Measurements from ENCODE around the gene CCDC8. TPM values are rescaled to one million over a fixed set of nuclear protein-coding genes. Genes with fewer than 3 reads are reported as not detected.
"Not testable (repeated sequence)": the region's sequence is repeated elsewhere in the genome, so short reads cannot be mapped to it uniquely, and the experiment has no call there.

The CCDC8 gene
- total and polyA plus RNA-seq, 4 experiments from 2014 or later: not detected

- POLR2A ChIA-PET (ENCODE audit: partially characterized antibody): no interaction called here
- Histone ChIP-seq H3K4me3 (ENCODE audit: low read length in 2 of 2) (no peak overlapping the region), H3K9me3 (ENCODE audit: control insufficient read depth in 1 of 2, low read length in 2 of 2) (no peaks in the 10 kb centered on the region), H3K27ac (ENCODE audit: low read depth, low read length) (no peak overlapping the region), H3K4me1 (ENCODE audit: insufficient read depth, low read length) (no peaks in the 10 kb centered on the region), H3K27me3 (ENCODE audit: insufficient read depth, low read length) (no peaks in the 10 kb centered on the region), H3K36me3 (ENCODE audit: insufficient read depth, low read length) (no peaks in the 10 kb centered on the region)
- Mint-ChIP-seq H3K27ac (no peak overlapping the region), H3K9me3 (peaks cover 2 to 13% (median 11%) of the 10 kb centered on the region in 8 donors), H3K4me3 (no peak overlapping the region), H3K36me3 (peaks cover 3 to 5% of the 10 kb centered on the region in 2 donors), H3K27me3 (peaks cover 4 to 16% of the 10 kb centered on the region in 2 donors), H3K4me1 (peaks cover 0 to 4% (median 3%) of the 10 kb centered on the region in 4 donors)
- CTCF ChIA-PET (ENCODE audit: partially characterized antibody): no interaction called here
- no peak for DNase-seq
- intact Hi-C loops (cut with micrococcal nuclease): no loop called here
Measured at GRCh38 chr19:46446021-46446420, 32.7 kb upstream of the CCDC8 start.

GRCh38 chr19:46442808-46443450, 29.6 kb upstream of the CCDC8 start:
- CTCF ChIA-PET (ENCODE audit: partially characterized antibody): no interaction called here
- Mint-ChIP-seq H3K27ac (peak overlapping the region in 3 of 7 donors; percentile 51 to 59 (median 54)), H3K27me3 (peaks cover 0 to 9% of the 10 kb centered on the region in 2 donors)

GRCh38 chr19:46441866-46442265, 28.5 kb upstream of the CCDC8 start:
- H3K36me3 ChIP-seq (ENCODE audit: insufficient read depth, low read length): no peaks in the 10 kb centered on the region
- H3K9me3 ChIP-seq (ENCODE audit: control insufficient read depth in 1 of 2, low read length in 2 of 2): no peaks in the 10 kb centered on the region
- Mint-ChIP-seq H3K4me3 (no peak overlapping the region), H3K4me1 (peaks cover 0 to 4% (median 3%) of the 10 kb centered on the region in 4 donors), H3K36me3 (no peaks in the 10 kb centered on the region), H3K27me3 (peaks cover 0 to 6% of the 10 kb centered on the region in 2 donors), H3K27ac (no peak overlapping the region), H3K9me3 (no peaks in the 10 kb centered on the region)
- H3K4me1 ChIP-seq (ENCODE audit: insufficient read depth, low read length): no peaks in the 10 kb centered on the region
- no peaks in the 10 kb centered on the region for H3K27me3 ChIP-seq (ENCODE audit: insufficient read depth, low read length)
- no peak for DNase-seq
- ChIA-PET POLR2A (ENCODE audit: partially characterized antibody) (no interaction called here), CTCF (ENCODE audit: partially characterized antibody) (no interaction called here)
- intact Hi-C loops (cut with micrococcal nuclease): no loop called here
- H3K27ac ChIP-seq (ENCODE audit: low read depth, low read length): no peak overlapping the region
- no peak overlapping the region for H3K4me3 ChIP-seq (ENCODE audit: low read length in 2 of 2)

More at GRCh38 chr19:46442808-46443450, 29.6 kb upstream of the CCDC8 start:
- no peak overlapping the region for H3K4me3 Mint-ChIP-seq
- Histone ChIP-seq H3K27ac (ENCODE audit: low read depth, low read length) (no peak overlapping the region), H3K4me1 (ENCODE audit: insufficient read depth, low read length) (no peaks in the 10 kb centered on the region), H3K36me3 (ENCODE audit: insufficient read depth, low read length) (no peaks in the 10 kb centered on the region), H3K4me3 (ENCODE audit: low read length in 2 of 2) (no peak overlapping the region), H3K27me3 (ENCODE audit: insufficient read depth, low read length) (no peaks in the 10 kb centered on the region), H3K9me3 (ENCODE audit: control insufficient read depth in 1 of 2, low read length in 2 of 2) (no peaks in the 10 kb centered on the region)
- H3K36me3 Mint-ChIP-seq: no peaks in the 10 kb centered on the region
- H3K4me1 Mint-ChIP-seq: peaks cover 0 to 4% (median 3%) of the 10 kb centered on the region in 4 donors
- intact Hi-C loops (cut with micrococcal nuclease): no loop called here
- no peak for DNase-seq
- H3K9me3 Mint-ChIP-seq: no peaks in the 10 kb centered on the region
- POLR2A ChIA-PET (ENCODE audit: partially characterized antibody): no interaction called here

- H3K36me3 Mint-ChIP-seq; H3K27ac Mint-ChIP-seq; DNase-seq; H3K9me3 ChIP-seq (ENCODE audit: control insufficient read depth in 1 of 2, low read length in 2 of 2); H3K4me3 Mint-ChIP-seq; CTCF ChIA-PET (ENCODE audit: partially characterized antibody); POLR2A ChIA-PET (ENCODE audit: partially characterized antibody); H3K27ac ChIP-seq (ENCODE audit: low read depth, low read length); H3K4me1 ChIP-seq (ENCODE audit: insufficient read depth, low read length); intact Hi-C loops (cut with micrococcal nuclease); H3K4me1 Mint-ChIP-seq; H3K9me3 Mint-ChIP-seq; H3K36me3 ChIP-seq (ENCODE audit: insufficient read depth, low read length); H3K4me3 ChIP-seq (ENCODE audit: low read length in 2 of 2); H3K27me3 ChIP-seq (ENCODE audit: insufficient read depth, low read length): not testable (repeated sequence)
- peaks cover 14 to 22% of the 10 kb centered on the region in 2 donors for H3K27me3 Mint-ChIP-seq
Measured at GRCh38 chr19:46435689-46436088, 22.3 kb upstream of the CCDC8 start.

- Histone ChIP-seq H3K4me3 (ENCODE audit: low read length in 2 of 2) (no peak overlapping the region), H3K4me1 (ENCODE audit: insufficient read depth, low read length) (no peaks in the 10 kb centered on the region), H3K9me3 (ENCODE audit: control insufficient read depth in 1 of 2, low read length in 2 of 2) (no peaks in the 10 kb centered on the region), H3K27ac (ENCODE audit: low read depth, low read length) (no peak overlapping the region), H3K36me3 (ENCODE audit: insufficient read depth, low read length) (no peaks in the 10 kb centered on the region), H3K27me3 (ENCODE audit: insufficient read depth, low read length) (no peaks in the 10 kb centered on the region)
- Mint-ChIP-seq H3K36me3 (no peaks in the 10 kb centered on the region), H3K27me3 (peaks cover 16 to 25% of the 10 kb centered on the region in 2 donors), H3K4me3 (no peak overlapping the region), H3K4me1 (no peaks in the 10 kb centered on the region), H3K9me3 (peaks cover 0 to 4% (median 0%) of the 10 kb centered on the region in 8 donors), H3K27ac (no peak overlapping the region)
- CTCF ChIA-PET (ENCODE audit: partially characterized antibody): no interaction called here
- no peak for DNase-seq
- intact Hi-C loops (cut with micrococcal nuclease): no loop called here
- POLR2A ChIA-PET (ENCODE audit: partially characterized antibody): no interaction called here
Measured at GRCh38 chr19:46435009-46435408, 21.6 kb upstream of the CCDC8 start.

GRCh38 chr19:46433470-46433869, 20.1 kb upstream of the CCDC8 start:
- H3K4me3 Mint-ChIP-seq; H3K27ac ChIP-seq (ENCODE audit: low read depth, low read length); H3K36me3 Mint-ChIP-seq; H3K4me1 ChIP-seq (ENCODE audit: insufficient read depth, low read length); H3K9me3 Mint-ChIP-seq; H3K27me3 ChIP-seq (ENCODE audit: insufficient read depth, low read length); H3K36me3 ChIP-seq (ENCODE audit: insufficient read depth, low read length); CTCF ChIA-PET (ENCODE audit: partially characterized antibody); H3K9me3 ChIP-seq (ENCODE audit: control insufficient read depth in 1 of 2, low read length in 2 of 2); H3K27ac Mint-ChIP-seq; H3K4me3 ChIP-seq (ENCODE audit: low read length in 2 of 2); intact Hi-C loops (cut with micrococcal nuclease); DNase-seq; POLR2A ChIA-PET (ENCODE audit: partially characterized antibody): not testable (repeated sequence)
- H3K27me3 Mint-ChIP-seq: peaks cover 26 to 35% of the 10 kb centered on the region in 2 donors
- H3K4me1 Mint-ChIP-seq: peaks cover 8 to 12% (median 9%) of the 10 kb centered on the region in 4 donors

GRCh38 chr19:46431824-46432223, 18.5 kb upstream of the CCDC8 start:
- Mint-ChIP-seq H3K4me3 (no peak overlapping the region), H3K36me3 (no peaks in the 10 kb centered on the region), H3K4me1 (peaks cover 11 to 21% (median 15%) of the 10 kb centered on the region in 4 donors), H3K27ac (no peak overlapping the region), H3K27me3 (peaks cover 38 to 50% of the 10 kb centered on the region in 2 donors), H3K9me3 (peaks cover 0 to 4% (median 0%) of the 10 kb centered on the region in 8 donors)
- Histone ChIP-seq H3K27ac (ENCODE audit: low read depth, low read length) (no peak overlapping the region), H3K4me1 (ENCODE audit: insufficient read depth, low read length) (peaks cover 15% of the 10 kb centered on the region), H3K36me3 (ENCODE audit: insufficient read depth, low read length) (no peaks in the 10 kb centered on the region), H3K9me3 (ENCODE audit: control insufficient read depth in 1 of 2, low read length in 2 of 2) (no peaks in the 10 kb centered on the region), H3K27me3 (ENCODE audit: insufficient read depth, low read length) (peaks cover 10% of the 10 kb centered on the region), H3K4me3 (ENCODE audit: low read length in 2 of 2) (no peak overlapping the region)
- intact Hi-C loops (cut with micrococcal nuclease): no loop called here
- no peak for DNase-seq
- ChIA-PET CTCF (ENCODE audit: partially characterized antibody) (interaction anchor here (0.7 to 1.8 kb wide), 2 partner anchors 30 to 73 kb away, joined by 3 to 5 read pairs; no protein-coding TSS in a partner anchor), POLR2A (ENCODE audit: partially characterized antibody) (no interaction called here)
